ENCODE measurements around the gene TLX2.

GRCh38 chr2:74528600-74529356 lies 14.5 kb downstream of the TLX2 start:
- no peak for TF ChIP-seq EP300 (IDR thresholded peaks at IDR 0.05)
- no peak; the same call in 2 of the 3 replicates for TF ChIP-seq CTCF (IDR thresholded peaks at IDR 0.05)
- TF ChIP-seq RFX5 (IDR thresholded peaks at IDR 0.05) = no peak
- TF ChIP-seq POLR2A (IDR thresholded peaks at IDR 0.05; ENCODE audit: low read length) = no peak
- no peak for TF ChIP-seq CHD2 (IDR thresholded peaks at IDR 0.05; ENCODE audit: low read length, partially characterized antibody)
- no peak for TF ChIP-seq KDM5A (IDR thresholded peaks at IDR 0.05)

Data from A549 (cell line).